Measurements from ENCODE around the gene MSI2. TPM values are rescaled to one million over a fixed set of nuclear protein-coding genes. Genes with fewer than 3 reads are reported as not detected.
A peak's percentile ranks its signal among the peaks of the same experiment; 100 is the strongest.

MSI2 gene
- total RNA-seq, 2 experiments from 2014 or later: 107 to 111 TPM

DNA sequence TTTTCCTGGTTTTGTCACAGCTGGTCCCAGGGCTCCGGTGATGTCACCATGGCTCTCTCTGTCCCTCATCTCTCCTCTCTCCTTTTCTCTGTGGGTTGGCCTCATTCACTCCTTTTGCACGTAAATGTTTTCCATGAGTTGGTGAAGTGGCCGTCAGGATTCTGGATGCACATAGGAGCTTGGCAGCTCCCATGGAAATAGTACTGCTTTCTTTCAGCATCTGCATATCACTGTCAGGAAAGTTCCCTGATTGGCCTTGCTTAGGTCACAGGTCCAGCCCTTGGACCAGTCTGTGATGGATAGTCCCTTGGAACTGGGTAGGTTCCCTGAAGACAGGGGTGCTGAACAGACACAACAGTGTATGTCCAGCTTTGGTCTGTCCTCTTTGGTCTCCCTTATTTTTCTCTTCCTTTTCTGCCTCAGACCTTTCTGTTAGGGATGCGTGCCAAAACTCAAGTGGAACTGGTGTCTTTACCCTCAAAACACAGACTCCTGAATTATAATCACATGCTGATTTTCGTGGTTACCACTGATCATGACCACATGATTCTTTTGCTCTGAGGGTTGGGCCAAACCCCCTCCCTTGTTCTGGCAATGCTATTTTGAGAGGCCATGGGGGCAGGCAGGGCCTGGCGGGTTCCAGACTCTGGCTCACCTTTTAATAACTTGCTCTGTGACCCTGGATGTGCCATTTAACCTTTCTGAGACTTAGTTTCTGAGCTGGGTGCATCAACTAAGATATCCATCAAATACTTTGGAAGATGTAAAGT, 99.0 kb downstream of the MSI2 start:
- peak overlapping the region; percentile 7 for H3K27ac Mint-ChIP-seq
- H3K27me3 Mint-ChIP-seq: no peaks in the 10 kb centered on the region
- H3K36me3 Mint-ChIP-seq (ENCODE audit: low read depth): peaks cover 21% of the 10 kb centered on the region
- ChIA-PET POLR2A (interaction anchor here (0.8 to 1.4 kb wide), 2 partner anchors 14 to 70 kb away, joined by 3 read pairs; no protein-coding TSS in a partner anchor), CTCF (no interaction called here)
- no peak for DNase-seq
- H3K9me3 Mint-ChIP-seq: no peaks in the 10 kb centered on the region
- no peak overlapping the region for H3K4me3 Mint-ChIP-seq
- H3K4me1 Mint-ChIP-seq: peaks cover 48% of the 10 kb centered on the region

DNA sequence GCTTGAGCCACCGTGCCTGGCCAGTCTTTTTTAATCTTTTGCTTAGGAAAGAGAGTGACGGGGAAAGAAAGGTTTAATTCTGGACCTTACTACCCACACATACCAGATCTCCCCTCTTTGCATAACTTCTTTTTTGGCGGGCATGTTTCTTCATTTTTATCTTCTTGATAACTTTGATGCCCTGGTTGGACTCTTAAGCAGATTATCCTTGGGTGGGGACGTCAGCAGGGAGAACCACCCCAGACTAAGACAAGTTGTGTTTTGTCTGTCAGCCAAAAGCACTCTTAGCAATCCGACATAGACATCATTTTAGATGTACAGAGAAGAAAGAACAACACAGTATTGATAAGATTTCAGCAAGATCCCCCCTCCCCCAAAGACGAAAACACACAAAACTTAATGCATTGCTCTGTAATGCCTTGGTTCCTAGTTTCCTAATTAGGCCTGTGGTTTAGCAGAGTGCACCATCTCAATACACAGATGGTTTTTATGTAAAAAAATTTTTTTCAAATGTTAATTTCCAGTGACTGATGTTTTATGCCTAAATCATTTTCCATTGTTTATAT, 99.9 kb downstream of the MSI2 start:
- CTCF ChIA-PET: interaction anchor here (1.5 kb wide), 1 partner anchor 11 kb away, joined by 3 read pairs; no protein-coding TSS in a partner anchor
- POLR2A ChIA-PET: interaction anchor here (0.6 kb wide), 1 partner anchor 52 kb away, joined by 3 read pairs; no protein-coding TSS in a partner anchor
- H3K9me3 Mint-ChIP-seq: no peaks in the 10 kb centered on the region
- no peak overlapping the region for H3K27ac Mint-ChIP-seq
- peaks cover 48% of the 10 kb centered on the region for H3K4me1 Mint-ChIP-seq
- DNase-seq: no peak
- H3K27me3 Mint-ChIP-seq: no peaks in the 10 kb centered on the region
- no peak overlapping the region for H3K4me3 Mint-ChIP-seq
- peaks cover 15% of the 10 kb centered on the region for H3K36me3 Mint-ChIP-seq (ENCODE audit: low read depth)

DNA sequence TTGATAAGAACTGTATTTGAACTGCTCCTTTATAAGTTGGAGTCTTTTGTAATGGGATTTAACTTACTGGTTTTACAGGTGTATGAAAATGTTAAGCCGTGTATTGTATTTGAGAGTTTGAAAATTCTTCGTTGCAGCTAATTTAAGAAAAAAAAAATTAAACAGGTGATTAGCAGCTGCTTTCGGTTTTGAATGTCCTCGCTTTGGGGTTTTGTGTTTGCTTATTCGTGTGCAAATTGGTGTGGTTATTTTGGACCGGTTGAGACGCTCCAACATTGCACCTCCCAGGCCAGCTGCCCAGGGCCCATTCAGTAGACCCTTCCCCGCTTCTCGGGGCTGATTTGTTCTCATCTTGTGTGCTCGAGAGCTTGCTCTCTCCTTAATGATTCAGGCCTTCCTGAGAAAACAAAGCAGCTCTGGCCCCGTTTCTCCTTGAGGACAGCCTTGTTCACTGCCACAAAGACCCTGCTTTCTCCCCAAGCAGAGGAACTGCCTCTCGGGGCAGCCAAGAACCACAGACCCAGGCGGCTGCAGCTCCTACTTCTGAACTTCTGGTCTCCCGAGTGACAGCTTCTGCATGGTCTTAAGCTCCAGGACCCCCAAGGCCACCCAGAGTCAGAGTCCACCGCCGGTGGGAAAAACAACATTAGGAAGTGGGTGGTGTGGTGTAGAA, 100.5 kb downstream of the MSI2 start:
- ChIA-PET CTCF (interaction anchor here (0.8 to 1.5 kb wide), 3 partner anchors 11 to 315 kb away, joined by 3 read pairs; no protein-coding TSS in a partner anchor), POLR2A (no interaction called here)
- Mint-ChIP-seq H3K36me3 (ENCODE audit: low read depth) (peaks cover 15% of the 10 kb centered on the region), H3K4me1 (peaks cover 48% of the 10 kb centered on the region), H3K27ac (no peak overlapping the region), H3K27me3 (no peaks in the 10 kb centered on the region), H3K9me3 (no peaks in the 10 kb centered on the region), H3K4me3 (no peak overlapping the region)
- no peak for DNase-seq

DNA sequence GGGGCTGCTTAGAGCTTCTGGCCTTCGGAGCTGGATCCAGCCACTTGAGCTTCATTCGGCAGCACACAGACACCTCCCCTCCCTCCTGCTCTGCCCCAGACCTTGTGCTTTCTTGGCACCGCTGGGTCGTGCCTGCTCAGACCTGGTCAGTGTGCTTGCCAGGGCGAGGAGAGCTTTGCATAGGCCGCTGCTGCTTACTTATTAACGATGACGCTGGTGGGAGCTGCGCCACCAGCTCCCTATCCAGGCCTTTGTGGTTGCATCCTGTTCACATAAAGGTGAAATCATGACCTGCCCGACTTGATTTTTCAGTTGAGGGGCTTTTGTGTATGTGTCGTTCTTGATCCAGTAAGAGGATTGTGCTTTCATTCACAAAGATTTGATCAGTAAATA, 101.1 kb downstream of the MSI2 start:
- DNase-seq: no peak
- Mint-ChIP-seq H3K4me3 (no peak overlapping the region), H3K27me3 (no peaks in the 10 kb centered on the region), H3K27ac (no peak overlapping the region), H3K36me3 (ENCODE audit: low read depth) (peaks cover 13% of the 10 kb centered on the region), H3K9me3 (no peaks in the 10 kb centered on the region), H3K4me1 (peaks cover 46% of the 10 kb centered on the region)
- ChIA-PET POLR2A (no interaction called here), CTCF (interaction anchor here (0.8 to 1.5 kb wide), 3 partner anchors 10 to 314 kb away, joined by 3 read pairs; no protein-coding TSS in a partner anchor)

DNA sequence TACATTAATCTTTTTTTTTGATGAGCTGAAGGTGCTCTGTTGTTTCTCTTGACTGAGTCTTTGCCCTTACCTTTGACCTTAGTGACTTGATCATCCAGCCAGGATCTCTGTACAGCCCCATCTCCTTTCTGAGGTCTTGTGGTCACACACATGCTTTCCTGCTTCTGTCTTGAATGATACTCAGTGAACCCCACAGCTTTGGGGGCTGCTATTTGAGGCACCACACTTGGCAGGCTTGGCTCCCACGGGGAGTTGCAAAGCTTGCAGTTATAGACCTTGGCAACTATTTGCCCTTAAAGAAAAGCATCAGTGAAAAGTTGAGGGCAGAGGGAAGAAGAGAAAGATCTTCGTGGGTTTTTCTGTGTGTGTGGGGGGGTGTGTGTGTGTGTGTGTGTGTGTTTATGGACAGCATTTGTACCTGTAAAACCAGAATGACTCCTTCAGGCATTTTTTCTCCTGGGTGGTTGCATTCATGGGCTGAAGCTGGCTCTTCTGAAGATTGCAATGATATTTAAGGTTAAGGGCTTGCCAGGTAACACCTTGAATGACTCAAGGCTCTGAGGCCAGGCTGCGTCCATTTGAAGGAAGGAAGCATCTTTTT, 101.6 kb downstream of the MSI2 start:
- Mint-ChIP-seq H3K9me3 (no peaks in the 10 kb centered on the region), H3K27ac (no peak overlapping the region), H3K4me1 (peaks cover 46% of the 10 kb centered on the region), H3K27me3 (no peaks in the 10 kb centered on the region), H3K36me3 (ENCODE audit: low read depth) (peaks cover 9% of the 10 kb centered on the region), H3K4me3 (no peak overlapping the region)
- CTCF ChIA-PET: interaction anchor here (1.5 kb wide), 2 partner anchors 10 to 314 kb away, joined by 3 read pairs; no protein-coding TSS in a partner anchor
- POLR2A ChIA-PET: no interaction called here
- no peak for DNase-seq

DNA sequence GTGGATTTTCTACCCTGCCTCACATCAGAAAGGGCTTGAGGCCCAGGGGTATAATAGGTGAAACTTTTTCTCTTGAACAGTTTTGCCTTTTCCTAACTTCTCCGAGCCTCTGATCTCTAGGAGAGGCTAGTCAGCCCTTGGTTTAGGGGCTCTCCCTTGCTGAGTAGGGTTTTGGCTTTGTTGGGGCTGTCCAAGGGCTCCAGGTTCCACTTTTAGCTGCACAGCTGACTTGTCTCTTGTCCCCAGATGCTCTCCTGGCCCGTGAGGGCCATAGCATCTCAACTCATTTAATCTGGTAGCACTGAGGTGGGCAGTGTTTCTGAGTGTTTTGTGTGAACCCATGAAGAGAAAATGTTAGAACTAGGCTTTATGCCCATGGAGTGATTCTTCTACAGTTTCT, 103.9 kb downstream of the MSI2 start:
- ChIA-PET CTCF (interaction anchor here (1.2 kb wide), 1 partner anchor 117 kb away, joined by 3 read pairs; no protein-coding TSS in a partner anchor), POLR2A (no interaction called here)
- no peak overlapping the region for H3K27ac Mint-ChIP-seq
- no peak for DNase-seq
- H3K4me1 Mint-ChIP-seq: peaks cover 24% of the 10 kb centered on the region
- peaks cover 2% of the 10 kb centered on the region for H3K36me3 Mint-ChIP-seq (ENCODE audit: low read depth)
- no peaks in the 10 kb centered on the region for H3K27me3 Mint-ChIP-seq
- no peak overlapping the region for H3K4me3 Mint-ChIP-seq
- no peaks in the 10 kb centered on the region for H3K9me3 Mint-ChIP-seq

DNA sequence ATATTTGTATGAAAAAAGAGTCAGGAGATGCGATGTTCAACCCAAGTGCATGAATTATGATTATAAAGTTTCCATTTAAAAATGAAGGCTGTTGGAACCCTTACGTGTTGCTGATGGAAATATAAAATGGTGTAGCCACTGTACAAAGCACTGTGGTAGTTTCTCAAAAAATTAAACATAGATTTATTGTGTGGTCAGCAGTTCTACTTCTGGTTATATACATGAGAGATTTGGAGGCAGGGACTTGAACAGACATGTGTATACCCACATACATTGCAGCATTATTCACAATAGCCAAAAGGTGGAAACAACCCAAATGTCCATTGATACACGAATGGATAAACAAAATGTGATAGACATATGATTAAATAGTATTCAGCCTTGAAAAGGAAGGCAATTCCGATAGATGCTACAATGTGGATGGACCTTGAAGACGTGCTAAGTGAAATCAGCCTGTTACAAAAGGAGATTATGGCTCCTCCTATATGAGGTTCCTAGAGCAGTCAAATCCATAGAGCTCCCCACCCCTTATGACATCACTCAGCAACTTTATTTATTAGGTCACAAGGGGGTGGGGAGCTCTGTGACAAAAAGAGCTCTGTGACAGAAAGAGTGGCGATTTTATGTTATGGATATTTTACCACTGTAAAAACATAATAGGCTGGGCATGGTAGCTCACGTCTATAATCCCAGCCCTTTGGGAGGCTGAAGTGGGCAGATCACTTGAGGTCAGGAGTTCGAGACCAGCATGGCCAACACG, 106.7 kb downstream of the MSI2 start:
- CTCF ChIA-PET: no interaction called here
- DNase-seq: no peak
- POLR2A ChIA-PET: no interaction called here
- Mint-ChIP-seq H3K36me3 (ENCODE audit: low read depth) (no peaks in the 10 kb centered on the region), H3K4me1 (peaks cover 5% of the 10 kb centered on the region), H3K9me3 (no peaks in the 10 kb centered on the region), H3K27me3 (no peaks in the 10 kb centered on the region), H3K4me3 (no peak overlapping the region), H3K27ac (no peak overlapping the region)

DNA sequence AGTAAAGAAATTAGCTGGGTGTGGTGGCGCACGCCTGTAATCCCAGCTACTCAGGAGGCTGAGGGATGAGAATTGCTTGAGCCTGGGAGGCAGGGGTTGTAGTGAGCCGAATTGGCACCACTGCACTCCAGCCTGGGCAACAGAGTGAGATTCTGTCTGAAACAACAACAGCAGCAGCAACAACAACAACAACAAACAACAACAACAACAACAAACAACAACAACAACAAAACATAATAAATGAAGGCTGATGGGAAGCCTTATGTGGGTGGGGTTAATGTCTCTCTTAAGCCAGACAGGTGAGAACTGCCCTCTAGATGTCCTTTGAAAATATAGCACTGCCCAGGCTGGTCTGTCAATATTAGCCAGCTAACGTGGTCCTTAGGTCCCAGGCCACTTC, 107.3 kb downstream of the MSI2 start:
- POLR2A ChIA-PET: no interaction called here
- Mint-ChIP-seq H3K4me1 (peaks cover 1% of the 10 kb centered on the region), H3K27ac (no peak overlapping the region), H3K4me3 (no peak overlapping the region), H3K27me3 (no peaks in the 10 kb centered on the region), H3K9me3 (no peaks in the 10 kb centered on the region), H3K36me3 (ENCODE audit: low read depth) (no peaks in the 10 kb centered on the region)
- CTCF ChIA-PET: no interaction called here
- no peak for DNase-seq

DNA sequence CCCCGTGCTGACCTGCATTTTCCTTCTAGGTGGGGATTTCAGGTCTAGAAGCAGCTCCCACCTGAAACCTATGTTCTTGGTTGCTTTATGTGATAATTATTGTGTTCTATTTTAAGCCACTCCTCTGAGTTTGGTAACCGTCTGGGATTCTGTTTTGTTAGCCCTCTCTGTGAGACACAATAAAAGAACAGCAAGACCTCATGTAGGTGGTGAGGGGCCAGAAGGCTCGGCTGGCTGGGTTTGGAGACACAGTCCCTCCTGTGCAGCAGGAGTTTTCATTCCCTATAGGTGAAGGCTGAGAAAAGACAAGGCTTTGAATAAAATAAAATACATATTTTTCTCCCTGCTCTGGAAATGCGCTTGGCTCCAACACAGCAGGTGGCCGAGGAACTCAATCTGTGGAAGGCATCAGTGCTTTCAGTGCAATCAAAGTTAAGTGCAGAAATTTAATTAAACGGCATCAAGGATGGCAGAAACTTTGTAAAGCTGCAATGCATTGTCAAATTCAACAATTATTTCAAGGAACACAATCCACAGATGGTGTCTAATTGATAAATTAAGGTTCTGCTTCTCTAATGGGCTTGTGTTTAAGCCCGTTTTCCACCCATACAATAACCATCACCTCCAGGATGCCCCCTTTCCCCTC, 107.8 kb downstream of the MSI2 start:
- Mint-ChIP-seq H3K27ac (no peak overlapping the region), H3K36me3 (ENCODE audit: low read depth) (no peaks in the 10 kb centered on the region), H3K9me3 (no peaks in the 10 kb centered on the region), H3K4me1 (peaks cover 5% of the 10 kb centered on the region), H3K27me3 (no peaks in the 10 kb centered on the region), H3K4me3 (no peak overlapping the region)
- no peak for DNase-seq
- CTCF ChIA-PET: no interaction called here
- POLR2A ChIA-PET: no interaction called here

DNA sequence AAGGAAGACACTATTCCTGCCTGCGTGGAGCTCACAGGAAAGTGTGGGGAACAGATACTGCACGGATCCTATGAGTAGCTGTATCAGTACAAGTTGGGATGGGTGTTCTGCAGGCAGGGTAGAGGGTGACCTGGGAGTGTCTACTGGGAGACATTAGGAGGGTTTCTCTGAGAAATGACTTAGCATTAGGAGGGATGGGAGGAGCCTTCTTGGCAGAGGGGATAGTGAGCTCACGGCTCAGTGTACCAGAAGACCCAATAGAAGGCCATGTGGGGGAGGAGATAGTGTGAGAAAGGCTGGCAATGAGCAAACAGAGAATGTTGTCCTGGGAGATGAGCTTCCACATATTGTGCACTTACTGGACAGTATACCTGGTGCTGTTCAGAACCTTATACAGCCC, 109.1 kb downstream of the MSI2 start:
- no peak for DNase-seq
- CTCF ChIA-PET: no interaction called here
- Mint-ChIP-seq H3K36me3 (ENCODE audit: low read depth) (no peaks in the 10 kb centered on the region), H3K4me3 (no peak overlapping the region), H3K9me3 (no peaks in the 10 kb centered on the region), H3K27me3 (no peaks in the 10 kb centered on the region), H3K27ac (no peak overlapping the region), H3K4me1 (peaks cover 10% of the 10 kb centered on the region)
- POLR2A ChIA-PET: no interaction called here

DNA sequence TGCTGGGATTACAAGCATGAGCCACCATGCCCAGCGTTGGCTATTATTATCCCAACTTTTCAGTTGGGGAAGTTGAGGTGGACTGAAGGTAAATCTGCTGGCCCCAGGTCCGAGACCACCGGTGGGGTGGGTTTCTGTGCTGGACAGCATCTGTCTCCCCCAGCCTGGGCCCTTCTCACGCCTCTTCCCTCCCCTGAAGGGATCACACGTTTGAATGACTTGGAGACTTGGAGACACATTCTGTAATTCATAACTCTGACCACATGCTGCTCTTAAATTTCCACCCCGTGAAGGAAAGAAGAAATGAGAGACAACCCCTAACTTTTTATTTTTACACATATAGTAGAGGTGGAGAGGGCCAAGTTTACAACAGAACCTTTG, 109.8 kb downstream of the MSI2 start:
- CTCF ChIA-PET: no interaction called here
- Mint-ChIP-seq H3K36me3 (ENCODE audit: low read depth) (no peaks in the 10 kb centered on the region), H3K4me1 (peaks cover 10% of the 10 kb centered on the region), H3K27ac (no peak overlapping the region), H3K27me3 (no peaks in the 10 kb centered on the region), H3K9me3 (no peaks in the 10 kb centered on the region), H3K4me3 (no peak overlapping the region)
- POLR2A ChIA-PET: no interaction called here
- DNase-seq: no peak

DNA sequence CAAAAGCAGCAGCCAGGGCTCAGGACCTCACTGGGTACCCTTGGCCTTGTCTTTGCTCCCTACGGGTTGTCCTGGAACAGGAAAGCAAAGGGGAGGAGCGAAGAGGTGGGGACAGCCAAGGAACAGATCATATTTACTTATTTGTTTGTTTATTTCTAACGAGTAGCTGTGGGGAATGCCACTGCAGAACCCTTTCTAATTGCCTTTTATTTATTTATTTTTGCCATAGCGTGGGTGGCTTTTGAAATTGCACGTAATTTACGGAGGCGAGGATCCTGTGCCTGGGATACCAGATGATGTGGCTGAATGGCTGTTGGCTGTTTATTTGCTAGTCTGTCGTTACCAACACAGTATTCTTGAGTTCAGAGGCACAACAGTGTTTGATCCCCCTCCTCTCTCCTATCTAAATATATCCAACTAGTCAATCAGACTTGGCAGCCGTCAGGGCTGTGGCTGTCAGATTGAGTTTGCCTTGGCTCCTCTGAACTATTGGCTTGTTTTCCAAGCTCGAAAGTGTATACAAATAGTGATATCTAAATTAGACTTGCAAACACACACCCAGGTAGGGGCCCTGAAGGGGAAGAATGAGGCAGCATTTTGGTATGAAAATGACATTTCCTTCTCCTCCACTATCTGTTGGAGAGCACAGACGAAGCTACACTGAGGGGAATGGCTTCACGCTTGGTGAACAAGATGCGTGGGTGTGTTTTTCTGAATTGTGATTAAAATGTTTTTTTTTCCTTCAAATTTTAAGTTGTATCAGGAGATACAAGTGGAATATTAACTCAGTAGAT, 110.4 kb downstream of the MSI2 start:
- POLR2A ChIA-PET: interaction anchor here (1.0 kb wide), 1 partner anchor 89 kb away, joined by 3 read pairs; no protein-coding TSS in a partner anchor
- DNase-seq: no peak
- CTCF ChIA-PET: interaction anchor here (0.6 kb wide), 1 partner anchor 238 kb away, joined by 3 read pairs; no protein-coding TSS in a partner anchor
- no peaks in the 10 kb centered on the region for H3K36me3 Mint-ChIP-seq (ENCODE audit: low read depth)
- no peaks in the 10 kb centered on the region for H3K9me3 Mint-ChIP-seq
- no peak overlapping the region for H3K4me3 Mint-ChIP-seq
- no peaks in the 10 kb centered on the region for H3K27me3 Mint-ChIP-seq
- H3K4me1 Mint-ChIP-seq: peaks cover 10% of the 10 kb centered on the region
- no peak overlapping the region for H3K27ac Mint-ChIP-seq

Measured in activated CD4-positive, alpha-beta memory T cell treated with anti-CD3 and anti-CD28 coated beads, Interleukin-2, amount 10 ng/mL, durations not matched to agents 7 days and 5 days (primary cell).